IPS-NIHi7 (cell line): ENCODE data around the gene NFS1.
"Not testable (repeated sequence)": the region's sequence is repeated elsewhere in the genome, so short reads cannot be mapped to it uniquely, and the experiment has no call there.

ENCODE experiments used
- DNase-seq: peaks from one replicate; pipeline ENCODE4 v3.0.0; 2012; ENCODE audit warnings: mixed read lengths; ENCODE audit errors: extremely low spot score

NFS1 gene

GRCh38 chr20:35699127-35699956, at the start of gene NFS1, which contains the start of gene ROMO1:
Gene NFS1 (minus strand): TSS chr20:35699352. CDS start chr20:35699288, 64 bp downstream.
Gene ROMO1 (plus strand): TSS chr20:35699405. CDS start chr20:35699633, 228 bp downstream.
- DNase-seq = peak; percentile 95

GRCh38 chr20:35744492-35744841, 45.3 kb upstream of the NFS1 start:
- DNase-seq = not testable (repeated sequence)

GRCh38 chr20:35743693-35744491, 44.7 kb upstream of the NFS1 start:
- no peak for DNase-seq

GRCh38 chr20:35742741-35743523, 43.8 kb upstream of the NFS1 start:
- peak; percentile 17 for DNase-seq

GRCh38 chr20:35741892-35742740, 43.0 kb upstream of the NFS1 start, which contains the start of gene RBM39:
Gene RBM39 (minus strand): TSS chr20:35742260. CDS start chr20:35740874, 1,386 bp downstream.
- DNase-seq = peak; percentile 97

GRCh38 chr20:35739294-35740163, 40.4 kb upstream of the NFS1 start:
- DNase-seq = no peak

GRCh38 chr20:35738410-35739179, 39.4 kb upstream of the NFS1 start:
- DNase-seq = no peak

- DNase-seq = no peak
These were observed 38.7 kb upstream of the NFS1 start for GRCh38 chr20:35737865-35738333.

- no peak for DNase-seq
These were observed 36.8 kb upstream of the NFS1 start for GRCh38 chr20:35735826-35736470.

GRCh38 chr20:35734777-35735649, 35.9 kb upstream of the NFS1 start:
- no peak for DNase-seq

- DNase-seq = no peak
These were observed 35.2 kb upstream of the NFS1 start for GRCh38 chr20:35734374-35734773.

- DNase-seq = no peak
These were observed 33.5 kb upstream of the NFS1 start for GRCh38 chr20:35732644-35732982.

GRCh38 chr20:35731862-35732643, 32.9 kb upstream of the NFS1 start:
- no peak for DNase-seq

GRCh38 chr20:35731469-35731788, 32.3 kb upstream of the NFS1 start:
- DNase-seq = no peak

GRCh38 chr20:35730583-35731468, 31.7 kb upstream of the NFS1 start:
- DNase-seq = no peak
